SK-N-SH (cell line): ENCODE measurements around the gene CKS2. TPM values are rescaled to one million over a fixed set of nuclear protein-coding genes. Genes with fewer than 3 reads are reported as not detected.

Source experiments
- CTCF ChIA-PET: fragments of 300-600, 350-600 bp; formaldehyde crosslinking; extraction: SDS; loops from one replicate; lab custom pipeline; 2021; lab: Yijun Ruan, JAX
- POLR2A ChIA-PET: fragments of 350-600 bp; sonication (Branson Sonifier 250); formaldehyde crosslinking; extraction: SDS; loops from one replicate; lab custom pipeline; 2020; ENCODE audit warnings: antibody characterized with exemption, inconsistent platforms; lab: Yijun Ruan, JAX
- DNase-seq: peaks from one replicate; pipeline ENCODE4 v3.0.0; 2012
- H2AFZ ChIP-seq: fragments of 200-600 bp; sonication (generic); 2 replicates; pipeline ENCODE4 v1.8.1; 2016; ENCODE audit warnings: antibody characterized with exemption, mild to moderate bottlenecking, low read depth
- H3F3A ChIP-seq: fragments of 200-600 bp; sonication (generic); replicated peaks from 2 replicates; pipeline ENCODE3; 2016; ENCODE audit warnings: antibody characterized with exemption, mild to moderate bottlenecking; ENCODE audit not compliant: insufficient read depth
- H3K27ac ChIP-seq, 2 experiments: fragments of 200-500 bp in 1 of 2; fragments of 200-600 bp in 1 of 2; sonication (Bioruptor generic) in 1 of 2; sonication (generic), shearing (Covaris generic) in 1 of 2; 2 replicates each; pipeline versions ENCODE4 v1.5.1 to v1.6.1; 2014 to 2016; ENCODE audit warnings: low read depth in 2 of 2, inconsistent platforms in 1 of 2, low read length in 1 of 2, mild to moderate bottlenecking in 1 of 2, mixed read lengths in 1 of 2
- H3K27me3 ChIP-seq: fragments of 200-600 bp; sonication (generic), shearing (Covaris generic); 2 replicates; pipeline ENCODE4 v1.6.1; 2016; ENCODE audit warnings: mixed run types; ENCODE audit not compliant: insufficient read depth
- H3K36me3 ChIP-seq, 2 experiments: fragments of 200-500 bp in 1 of 2; fragments of 200-600 bp in 1 of 2; sonication (Bioruptor generic) in 1 of 2; sonication (generic) in 1 of 2; replicated peaks in 1 of 2; 2 replicates each; pipeline versions ENCODE3 to v1.5.1; 2014 to 2016; ENCODE audit warnings: low read length in 1 of 2, mild to moderate bottlenecking in 1 of 2; ENCODE audit not compliant: insufficient read depth in 2 of 2, control insufficient read depth in 1 of 2
- H3K4me1 ChIP-seq, 2 experiments: fragments of 200-500 bp in 1 of 2; fragments of 200-600 bp in 1 of 2; sonication (Bioruptor generic) in 1 of 2; sonication (generic), shearing (Covaris generic) in 1 of 2; 2 replicates each; pipeline versions ENCODE4 v1.5.1 to v1.6.1; 2014 to 2016; ENCODE audit warnings: low read depth in 1 of 2, low read length in 1 of 2, mixed run types in 1 of 2; ENCODE audit not compliant: insufficient read depth in 2 of 2, control insufficient read depth in 1 of 2
- H3K4me2 ChIP-seq: fragments of 200-600 bp; sonication (generic), shearing (Covaris generic); 2 replicates; pipeline ENCODE4 v1.6.1; 2017; ENCODE audit warnings: mixed run types
- H3K4me3 ChIP-seq, 2 experiments: fragments of 200-500 bp in 1 of 2; fragments of 200-600 bp in 1 of 2; sonication (Bioruptor generic) in 1 of 2; sonication (generic), shearing (Covaris generic) in 1 of 2; 2 replicates each; pipeline versions ENCODE4 v1.5.1 to v1.8.1; 2014 to 2016; ENCODE audit warnings: low read depth in 2 of 2, inconsistent platforms in 1 of 2, low read length in 1 of 2, mild to moderate bottlenecking in 1 of 2, mixed read lengths in 1 of 2, moderate library complexity in 1 of 2
- H3K79me2 ChIP-seq: fragments of 200-600 bp; sonication (generic); 2 replicates; pipeline ENCODE4 v1.8.1; 2017; ENCODE audit warnings: mild to moderate bottlenecking; ENCODE audit not compliant: insufficient read depth
- H3K9ac ChIP-seq: fragments of 200-600 bp; sonication (generic); 2 replicates; pipeline ENCODE4 v1.6.1; 2017; ENCODE audit warnings: mixed run types
- H3K9me2 ChIP-seq: fragments of 200-600 bp; sonication (generic); 2 replicates; pipeline ENCODE4 v1.6.1; 2017; ENCODE audit warnings: mixed run types
- H3K9me3 ChIP-seq: fragments of 200-600 bp; sonication (generic); 2 replicates; pipeline ENCODE4 v1.6.1; 2017; ENCODE audit warnings: mixed run types, mild to moderate bottlenecking, moderate library complexity
- H4K20me1 ChIP-seq: fragments of 200-600 bp; sonication (generic); 2 replicates; pipeline ENCODE4 v1.6.1; 2017; ENCODE audit warnings: mild to moderate bottlenecking, mixed run types; ENCODE audit not compliant: insufficient read depth
- CHD2 ChIP-seq: fragments of 150-350 bp; IDR thresholded peaks from 2 replicates; pipeline ENCODE4 v1.6.1; 2018; ENCODE audit warnings: low read length; ENCODE audit not compliant: partially characterized antibody
- CTCF ChIP-seq: fragments of 200-600 bp; sonication (generic); IDR thresholded peaks from 2 replicates; pipeline ENCODE4 v1.6.1; 2017; ENCODE audit warnings: antibody characterized with exemption, mild to moderate bottlenecking, moderate library complexity
- ELF1 ChIP-seq: IDR thresholded peaks from 2 replicates; pipeline ENCODE4 v1.4.0; 2012
- EP300 ChIP-seq, 2 experiments: IDR thresholded peaks; 2 replicates each; pipeline versions ENCODE4 v1.4.0 to v1.6.1; 2012; ENCODE audit warnings: borderline replicate concordance in 1 of 2, low read depth in 1 of 2, low read length in 1 of 2
- FOSL2 ChIP-seq: IDR thresholded peaks from 2 replicates; pipeline ENCODE4 v1.4.0; 2012; ENCODE audit warnings: low read depth, mild to moderate bottlenecking, moderate library complexity, borderline replicate concordance
- FOXM1 ChIP-seq: IDR thresholded peaks from 2 replicates; pipeline ENCODE4 v1.4.0; 2012; ENCODE audit warnings: low read depth, mild to moderate bottlenecking
- GABPA ChIP-seq: IDR thresholded peaks from 2 replicates; pipeline ENCODE4 v1.4.0; 2012; ENCODE audit warnings: low read depth, mild to moderate bottlenecking
- GATA2 ChIP-seq: sonication (generic); formaldehyde crosslinking; IDR thresholded peaks from 2 replicates; pipeline ENCODE4 v1.5.0; 2020; ENCODE audit warnings: mild to moderate bottlenecking, missing genetic modification reagents
- JUND ChIP-seq: IDR thresholded peaks from 2 replicates; pipeline ENCODE4 v1.4.0; 2012
- MAX ChIP-seq: IDR thresholded peaks from 2 replicates; pipeline ENCODE4 v1.4.0; 2012; ENCODE audit warnings: low read depth
- NRF1 ChIP-seq: IDR thresholded peaks from 2 replicates; pipeline ENCODE4 v1.6.1; 2012; ENCODE audit warnings: low read depth, mild to moderate bottlenecking, low read length
- PBX3 ChIP-seq: IDR thresholded peaks from 2 replicates; pipeline ENCODE4; 2012
- POLR2AphosphoS5 ChIP-seq: IDR thresholded peaks from 2 replicates; pipeline ENCODE4 v1.6.1; 2012; ENCODE audit warnings: low read depth, low read length
- RAD21 ChIP-seq: IDR thresholded peaks from 2 replicates; pipeline ENCODE4 v1.6.1; 2012; ENCODE audit warnings: mild to moderate bottlenecking, low read length
- RCOR1 ChIP-seq: fragments of 150-350 bp; IDR thresholded peaks from 2 replicates; pipeline ENCODE4 v1.6.1; 2017; ENCODE audit warnings: antibody characterized with exemption, low read length
- RXRA ChIP-seq: IDR thresholded peaks from 2 replicates; pipeline ENCODE4 v1.4.0; 2012; ENCODE audit warnings: low read depth, mild to moderate bottlenecking, borderline replicate concordance
- USF1 ChIP-seq: IDR thresholded peaks from 2 replicates; pipeline ENCODE4 v1.4.0; 2012; ENCODE audit warnings: low read depth, borderline replicate concordance
- USF2 ChIP-seq: fragments of 150-350 bp; IDR thresholded peaks from 2 replicates; pipeline ENCODE4 v1.6.1; 2017; ENCODE audit warnings: antibody characterized with exemption, low read length, low read depth, borderline replicate concordance
- WGBS: methylation state at CpG from one replicate; pipeline ENCODE4 v1.1.6; 2017; ENCODE audit warnings: low lambda C conversion rate; 5-methylcytosine and 5-hydroxymethylcytosine counted together
- polyA plus RNA-seq, 3 experiments: library from polyadenylated mRNA; depleted of rRNA; stranded (reverse); fragments of >200 nt; gene quantifications; 2 replicates each; pipeline ENCODE4 v1.2.3, GENCODE V29; 2012
- TF ChIP-seq, protein P1 (sequence below): IDR thresholded peaks from 2 replicates; pipeline ENCODE4 v1.6.1; 2012; ENCODE audit warnings: mild to moderate bottlenecking, low read depth, low read length, moderate library complexity

The CKS2 gene
- polyA plus RNA-seq, 1 of the 3 experiments (the other 2 are of a cell fraction), result 362 TPM

GRCh38 chr9:89353989-89354388 is 43.0 kb downstream of the CKS2 start:
- H3K27ac ChIP-seq, result no peak overlapping the region
- H3K27me3 ChIP-seq, result no peaks in the 10 kb centered on the region
- no peak overlapping the region for H3K9ac ChIP-seq
- no peak for DNase-seq
- no peaks in the 10 kb centered on the region for H3K9me2 ChIP-seq
- no peaks in the 10 kb centered on the region for H3F3A ChIP-seq
- H3K9me3 ChIP-seq, result no peaks in the 10 kb centered on the region
- H2AFZ ChIP-seq, result no peak overlapping the region
- peaks cover 0 to 17% of the 10 kb centered on the region in 2 experiments; a peak in 2 of 4 replicates for H3K4me1 ChIP-seq
- POLR2A ChIA-PET, result no interaction called here
- WGBS, result 93% methylated on average over 3 of the region's 3 CpGs
- no peak overlapping the region for H3K4me3 ChIP-seq
- no peaks in the 10 kb centered on the region for H4K20me1 ChIP-seq
- no peak overlapping the region for H3K4me2 ChIP-seq
- CTCF ChIA-PET, result interaction anchor here (0.6 kb wide), 1 partner anchor 198 kb away, joined by 3 read pairs; no protein-coding TSS in a partner anchor
- H3K79me2 ChIP-seq, result no peaks in the 10 kb centered on the region
- peaks cover 38 to 93% of the 10 kb centered on the region in 2 experiments for H3K36me3 ChIP-seq
- TF ChIP-seq JUND (no peak), RXRA (no peak), FOSL2 (no peak), USF1 (no peak), EP300 (IDR thresholded peaks at IDR 0.05; ENCODE audit: borderline replicate concordance in 1 of 2, low read depth in 1 of 2, low read length in 1 of 2) (no peak), RCOR1 (no peak), USF2 (no peak), CHD2 (no peak), MAX (no peak), NRF1 (no peak), PBX3 (no peak), GABPA (no peak), POLR2AphosphoS5 (no peak), GATA2 (no peak), ELF1 (no peak), RAD21 (no peak), CTCF (no peak), FOXM1 (no peak)
- TF ChIP-seq, protein P1, sequence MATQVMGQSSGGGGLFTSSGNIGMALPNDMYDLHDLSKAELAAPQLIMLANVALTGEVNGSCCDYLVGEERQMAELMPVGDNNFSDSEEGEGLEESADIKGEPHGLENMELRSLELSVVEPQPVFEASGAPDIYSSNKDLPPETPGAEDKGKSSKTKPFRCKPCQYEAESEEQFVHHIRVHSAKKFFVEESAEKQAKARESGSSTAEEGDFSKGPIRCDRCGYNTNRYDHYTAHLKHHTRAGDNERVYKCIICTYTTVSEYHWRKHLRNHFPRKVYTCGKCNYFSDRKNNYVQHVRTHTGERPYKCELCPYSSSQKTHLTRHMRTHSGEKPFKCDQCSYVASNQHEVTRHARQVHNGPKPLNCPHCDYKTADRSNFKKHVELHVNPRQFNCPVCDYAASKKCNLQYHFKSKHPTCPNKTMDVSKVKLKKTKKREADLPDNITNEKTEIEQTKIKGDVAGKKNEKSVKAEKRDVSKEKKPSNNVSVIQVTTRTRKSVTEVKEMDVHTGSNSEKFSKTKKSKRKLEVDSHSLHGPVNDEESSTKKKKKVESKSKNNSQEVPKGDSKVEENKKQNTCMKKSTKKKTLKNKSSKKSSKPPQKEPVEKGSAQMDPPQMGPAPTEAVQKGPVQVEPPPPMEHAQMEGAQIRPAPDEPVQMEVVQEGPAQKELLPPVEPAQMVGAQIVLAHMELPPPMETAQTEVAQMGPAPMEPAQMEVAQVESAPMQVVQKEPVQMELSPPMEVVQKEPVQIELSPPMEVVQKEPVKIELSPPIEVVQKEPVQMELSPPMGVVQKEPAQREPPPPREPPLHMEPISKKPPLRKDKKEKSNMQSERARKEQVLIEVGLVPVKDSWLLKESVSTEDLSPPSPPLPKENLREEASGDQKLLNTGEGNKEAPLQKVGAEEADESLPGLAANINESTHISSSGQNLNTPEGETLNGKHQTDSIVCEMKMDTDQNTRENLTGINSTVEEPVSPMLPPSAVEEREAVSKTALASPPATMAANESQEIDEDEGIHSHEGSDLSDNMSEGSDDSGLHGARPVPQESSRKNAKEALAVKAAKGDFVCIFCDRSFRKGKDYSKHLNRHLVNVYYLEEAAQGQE, result no peak
